SH-SY5Y (cell line): ENCODE data around the gene NODAL.

Experiments
- GATA2 ChIP-seq: IDR thresholded peaks from 2 replicates; pipeline ENCODE4 v1.6.1; 2011; ENCODE audit warnings: mild to moderate bottlenecking, low read depth, low read length
- GATA3 ChIP-seq: IDR thresholded peaks from 2 replicates; pipeline ENCODE4 v1.6.1; 2011; ENCODE audit warnings: low read depth, mild to moderate bottlenecking, low read length, moderate library complexity

NODAL gene

GRCh38 chr10:70430493-70431445, 10.7 kb downstream of the NODAL start:
- TF ChIP-seq GATA2 (no peak), GATA3 (no peak)

GRCh38 chr10:70426823-70427222, 14.7 kb downstream of the NODAL start:
- TF ChIP-seq GATA3 (no peak), GATA2 (no peak)

GRCh38 chr10:70425096-70425495, 16.4 kb downstream of the NODAL start:
- no peak for TF ChIP-seq GATA2

GRCh38 chr10:70424320-70424719, 17.2 kb downstream of the NODAL start:
- no peak for TF ChIP-seq GATA3
- no peak for TF ChIP-seq GATA2

GRCh38 chr10:70418713-70419112, 22.8 kb downstream of the NODAL start:
- TF ChIP-seq GATA2 (no peak), GATA3 (no peak)

- no peak for TF ChIP-seq GATA3
- TF ChIP-seq GATA2 = no peak
These were observed 23.3 kb downstream of the NODAL start for GRCh38 chr10:70418229-70418628.

GRCh38 chr10:70417568-70417967, 23.9 kb downstream of the NODAL start:
- no peak for TF ChIP-seq GATA2
- TF ChIP-seq GATA3 = no peak

- TF ChIP-seq GATA2 = no peak
- no peak for TF ChIP-seq GATA3
These were observed 29.1 kb downstream of the NODAL start for GRCh38 chr10:70412356-70412755.

GRCh38 chr10:70410608-70411007, 30.9 kb downstream of the NODAL start:
- TF ChIP-seq GATA3 = no peak
- no peak for TF ChIP-seq GATA2

- TF ChIP-seq GATA2 (no peak), GATA3 (no peak)
These were observed 31.7 kb downstream of the NODAL start for GRCh38 chr10:70409772-70410171.

- no peak for TF ChIP-seq GATA3
- no peak for TF ChIP-seq GATA2
These were observed 36.2 kb downstream of the NODAL start for GRCh38 chr10:70405037-70405824.

GRCh38 chr10:70404787-70405036, 36.8 kb downstream of the NODAL start:
- TF ChIP-seq GATA3 = no peak
- TF ChIP-seq GATA2 = no peak

GRCh38 chr10:70404036-70404786, 37.3 kb downstream of the NODAL start, which contains the start of gene EIF4EBP2:
TSS of gene EIF4EBP2 (plus strand) at chr10:70404145. CDS start at chr10:70404402, 257 bp downstream.
- no peak for TF ChIP-seq GATA3
- TF ChIP-seq GATA2 = no peak

GRCh38 chr10:70403483-70404035, 37.9 kb downstream of the NODAL start:
- TF ChIP-seq GATA3 = no peak
- TF ChIP-seq GATA2 = no peak
